K562 (cell line): ENCODE data around the gene SEC24A. TPM values are rescaled to one million over a fixed set of nuclear protein-coding genes. Genes with fewer than 3 reads are reported as not detected.
A peak's percentile ranks its signal among the peaks of the same experiment; 100 is the strongest.

Source experiments
- ATAC-seq: fragments of 200-7000 bp; cut with Tn5 transposase; 3 replicates; pipeline ENCODE4 v1.9.1; 2020; ENCODE audit warnings: moderate library complexity
- BruUV-seq: library from RNA; stranded (reverse); fragments of 400-500 nt; replicated peaks from 2 replicates; lab custom pipeline; 2021; lab: Mats Ljungman, UMichigan
- CTCF ChIA-PET: fragments of 300-600 bp; formaldehyde crosslinking; extraction: SDS; loops from one replicate; lab custom pipeline; 2021; ENCODE audit warnings: low intra/inter-chr PET ratio; lab: Yijun Ruan, JAX
- POLR2A ChIA-PET: fragments of 300-600, 350-650 bp; sonication (Branson Sonifier 250); formaldehyde crosslinking; extraction: SDS; loops from one replicate; lab custom pipeline; 2021; ENCODE audit warnings: antibody characterized with exemption, inconsistent platforms; lab: Yijun Ruan, JAX
- DNase-seq, 4 experiments: peaks; one replicate each; pipeline versions ENCODE4 v3.0.0 to v3.0.0-alpha.2; 2011 to 2018; ENCODE audit warnings: low spot score in 3 of 4, mixed read lengths in 3 of 4; ENCODE audit errors: extremely low read depth in 1 of 4
- FAIRE-seq: peaks from 2 replicates; lab custom pipeline; 2011; peaks lifted over from hg19 to GRCh38; lab: Jason Lieb, UNC
- H2AFZ ChIP-seq: 2 replicates; pipeline ENCODE4 v1.6.0; 2011; ENCODE audit warnings: low read depth, low read length, control low read depth, inconsistent platforms
- H3K27ac ChIP-seq: fragments of 200-600 bp; 3 replicates; pipeline ENCODE4 v1.8.0; 2011; ENCODE audit warnings: low read depth, mild to moderate bottlenecking, control low read depth, inconsistent platforms, low read length, moderate library complexity, mixed read lengths; ENCODE audit errors: extremely low read depth
- H3K27me3 ChIP-seq, 2 experiments: fragments of 300-600 bp in 1 of 2; 2 replicates in 1 of 2; 3 replicates in 1 of 2; pipeline versions ENCODE4 v1.6.0 to v1.8.0; 2011; ENCODE audit warnings: inconsistent platforms in 2 of 2, low read length in 2 of 2, mild to moderate bottlenecking in 1 of 2, mixed read lengths in 1 of 2, moderate library complexity in 1 of 2; ENCODE audit not compliant: control insufficient read depth in 2 of 2, insufficient read depth in 2 of 2
- H3K36me3 ChIP-seq: fragments of 300-600 bp; 3 replicates; pipeline ENCODE4 v1.8.0; 2011; ENCODE audit warnings: mild to moderate bottlenecking, low read length, inconsistent platforms; ENCODE audit not compliant: control insufficient read depth, insufficient read depth
- H3K4me1 ChIP-seq, 2 experiments: fragments of 200-600 bp in 1 of 2; replicated peaks in 1 of 2; 2 replicates in 1 of 2; 3 replicates in 1 of 2; pipeline versions ENCODE4 v1.5.1 to v1.8.0; 2011; ENCODE audit warnings: inconsistent platforms in 2 of 2, low read length in 2 of 2, mild to moderate bottlenecking in 1 of 2, mixed read lengths in 1 of 2, moderate library complexity in 1 of 2; ENCODE audit not compliant: control insufficient read depth in 2 of 2, insufficient read depth in 2 of 2
- H3K4me2 ChIP-seq: 2 replicates; pipeline ENCODE4 v1.6.1; 2011; ENCODE audit warnings: low read length, control low read depth, inconsistent platforms, mixed read lengths; ENCODE audit not compliant: insufficient read depth
- H3K4me3 ChIP-seq: fragments of 200-600 bp; sonication (generic), shearing (Covaris generic); 2 replicates; pipeline ENCODE4 v1.5.1; 2016; ENCODE audit warnings: control low read depth, inconsistent platforms
- H3K79me2 ChIP-seq: fragments of 200-600 bp; 3 replicates; pipeline ENCODE4 v1.8.0; 2011; ENCODE audit warnings: low read length, inconsistent platforms; ENCODE audit not compliant: control insufficient read depth, insufficient read depth
- H3K9ac ChIP-seq, 2 experiments: 2 replicates each; pipeline versions ENCODE4 v1.6.0 to v1.6.1; 2011; ENCODE audit warnings: low read depth in 2 of 2, low read length in 2 of 2, control low read depth in 1 of 2, inconsistent platforms in 1 of 2, mild to moderate bottlenecking in 1 of 2, mixed read lengths in 1 of 2; ENCODE audit not compliant: insufficient read depth in 1 of 2
- H3K9me1 ChIP-seq: one replicate; pipeline ENCODE4 v1.6.0; 2011; ENCODE audit warnings: inconsistent platforms, mild to moderate bottlenecking, low read length, moderate library complexity; ENCODE audit not compliant: control insufficient read depth, insufficient read depth
- H3K9me3 ChIP-seq: replicated peaks from 2 replicates; pipeline ENCODE4 v1.5.1; 2011; ENCODE audit warnings: low read depth, low read length, inconsistent platforms; ENCODE audit not compliant: control insufficient read depth, insufficient read depth
- H4K20me1 ChIP-seq: replicated peaks from 2 replicates; pipeline ENCODE4 v1.6.1; 2011; ENCODE audit warnings: low read length, inconsistent platforms, mixed read lengths; ENCODE audit not compliant: control insufficient read depth, insufficient read depth
- BRD4 ChIP-seq: fragments of 200-600 bp; sonication (generic); IDR thresholded peaks from 2 replicates; pipeline ENCODE4 v1.6.1; 2017; ENCODE audit warnings: inconsistent platforms
- C11orf30 ChIP-seq: fragments of 450-650 bp; IDR thresholded peaks from 2 replicates; pipeline ENCODE4 v1.6.1; 2016; ENCODE audit warnings: low read depth, mild to moderate bottlenecking
- CEBPB ChIP-seq: fragments of 450-650 bp; IDR thresholded peaks from 2 replicates; pipeline ENCODE4 v1.6.1; 2016; ENCODE audit warnings: missing genetic modification characterization, missing compliant biosample characterization
- DPF2 ChIP-seq: fragments of 450-650 bp; IDR thresholded peaks from 2 replicates; pipeline ENCODE4 v1.6.1; 2016
- E2F3 ChIP-seq: fragments of 250-450 bp; sonication (Bioruptor Pico); IDR thresholded peaks from 2 replicates; pipeline ENCODE4 v1.4.0; 2020; ENCODE audit warnings: mild to moderate bottlenecking
- EP300 ChIP-seq: IDR thresholded peaks from 2 replicates; pipeline ENCODE4 v1.6.1; 2012; ENCODE audit warnings: low read length, improper control_type of control experiment
- FOSL1 ChIP-seq: fragments of 200-800 bp; sonication (Bioruptor generic); conservative IDR thresholded peaks from 2 replicates; pipeline ENCODE4 v1.6.1; 2016; ENCODE audit warnings: missing genetic modification characterization, missing compliant biosample characterization
- FUS ChIP-seq: fragments of 200-400 bp; formaldehyde crosslinking; optimal IDR thresholded peaks from 2 replicates; pipeline ENCODE3; 2017; ENCODE audit warnings: low read depth, low read length
- HES1 ChIP-seq: fragments of 450-650 bp; IDR thresholded peaks from 2 replicates; pipeline ENCODE4 v1.6.1; 2016; ENCODE audit warnings: low read depth, mild to moderate bottlenecking, moderate library complexity
- KAT7 ChIP-seq: sonication (generic); formaldehyde crosslinking; IDR thresholded peaks from 2 replicates; pipeline ENCODE4 v1.8.0; 2022; ENCODE audit warnings: missing genetic modification reagents, mild to moderate bottlenecking, borderline replicate concordance
- MAFF ChIP-seq: IDR thresholded peaks from 2 replicates; pipeline ENCODE4 v1.6.1; 2012; ENCODE audit warnings: low read length, improper control_type of control experiment
- MAFG ChIP-seq: fragments of 450-650 bp; conservative IDR thresholded peaks from 2 replicates; pipeline ENCODE4 v1.6.1; 2016; ENCODE audit warnings: missing genetic modification characterization, missing compliant biosample characterization
- NFIX ChIP-seq: fragments of 250-450 bp; sonication (Bioruptor Pico); IDR thresholded peaks from 2 replicates; pipeline ENCODE4 v1.4.0; 2020; ENCODE audit warnings: low read depth, mild to moderate bottlenecking, moderate library complexity
- RHOXF2B ChIP-seq: fragments of 250-450 bp; sonication (Bioruptor Pico); conservative IDR thresholded peaks from 2 replicates; pipeline ENCODE4 v1.5.1; 2021
- SMARCB1 ChIP-seq: IDR thresholded peaks from 2 replicates; pipeline ENCODE4 v1.6.1; 2011; ENCODE audit warnings: improper control_type of control experiment, low read depth; ENCODE audit not compliant: insufficient read length
- ZBTB43 ChIP-seq: sonication (generic); formaldehyde crosslinking; IDR thresholded peaks from 2 replicates; pipeline ENCODE4 v1.8.0; 2023; ENCODE audit warnings: mild to moderate bottlenecking, missing genetic modification reagents
- ZEB2 ChIP-seq: fragments of 450-650 bp; IDR thresholded peaks from 2 replicates; pipeline ENCODE4 v1.6.1; 2016
- ZNF23 ChIP-seq: fragments of 250-450 bp; sonication (Bioruptor Pico); IDR thresholded peaks from 2 replicates; pipeline ENCODE4 v1.4.0; 2020; ENCODE audit warnings: mild to moderate bottlenecking
- ZNF280A ChIP-seq: fragments of 450-650 bp; IDR thresholded peaks from 2 replicates; pipeline ENCODE4 v1.6.1; 2018; ENCODE audit warnings: mild to moderate bottlenecking, low read depth; ENCODE audit not compliant: partially characterized antibody
- ZNF766 ChIP-seq: fragments of 200-800 bp; sonication (Bioruptor generic); conservative IDR thresholded peaks from 2 replicates; pipeline ENCODE4 v1.6.1; 2016; ENCODE audit warnings: missing genetic modification characterization, missing compliant biosample characterization
- WGBS: fragments of 100-300 bp; shearing (Covaris generic); methylation state at CpG from one replicate; pipeline ENCODE4 v1.1.6; 2016; ENCODE audit warnings: low coverage, mixed read lengths; ENCODE audit not compliant: insufficient coverage; ENCODE audit errors: missing lambda C conversion rate; 5-methylcytosine and 5-hydroxymethylcytosine counted together
- in situ Hi-C: fragments of 300-500 bp; cut with MboI; formaldehyde crosslinking; loops from 4 replicates; pipeline ENCODE4 v1.15.0; 2018; ENCODE audit warnings: inconsistent platforms, mixed read lengths
- intact Hi-C: fragments of 100-400 bp; cut with micrococcal nuclease; formaldehyde crosslinking; loops from 2 replicates; pipeline ENCODE4 v1.14.2; 2022
- polyA plus RNA-seq, 8 experiments: library from polyadenylated mRNA; depleted of rRNA in 4 of 8; stranded (reverse) in 5 of 8; unstranded in 3 of 8; fragments of >200 nt; fragmentation: Nextera tagmentation in 2 of 8; fragmentation: Illumina TruSeq in 1 of 8; extraction: Ambion mirVana in 2 of 8; extraction: Trizol in 1 of 8; gene quantifications; 2 replicates each; pipeline versions ENCODE4 v1.2.1 to v1.2.3, GENCODE V29; 2011 to 2014; ENCODE audit warnings: inconsistent platforms in 1 of 8, missing spikeins in 1 of 8
- total RNA-seq, 7 experiments: library from RNA; depleted of rRNA in 6 of 7; stranded (reverse); fragments of >200 nt in 6 of 7; fragmentation: Illumina TruSeq in 2 of 7; extraction: Trizol in 2 of 7; gene quantifications; 2 replicates each; pipeline versions ENCODE4 v1.2.1 to v1.2.3, GENCODE V29; 2011 to 2021; ENCODE audit warnings: low replicate concordance in 1 of 7

The SEC24A gene
- total and polyA plus RNA-seq, 9 of the 15 experiments (the other 6 are each of a cell fraction or from before 2014, with no cell fraction given) = 7.9 to 36.5 (median 17.5) TPM

GRCh38 chr5:134647750-134648424 lies 698 bp upstream of the SEC24A start:
- TSS peak; percentile 91 for BruUV-seq
- Histone ChIP-seq H3K27ac (peak overlapping the region; percentile 97), H3K4me2 (peak overlapping the region; percentile 97), H3K9ac (peak overlapping the region; percentile 98 to 100), H3K9me3 (no peaks in the 10 kb centered on the region), H3K9me1 (no peaks in the 10 kb centered on the region), H3K79me2 (peaks cover 57% of the 10 kb centered on the region), H4K20me1 (no peaks in the 10 kb centered on the region), H3K36me3 (no peaks in the 10 kb centered on the region), H3K4me1 (peaks cover 0 to 15% of the 10 kb centered on the region in 2 experiments; a peak in 1 of 5 replicates), H2AFZ (peak overlapping the region; percentile 94), H3K4me3 (peak overlapping the region; percentile 95), H3K27me3 (no peaks in the 10 kb centered on the region)
- ChIA-PET POLR2A (interaction anchor here (0.8 to 2.3 kb wide), 9 partner anchors 9 to 337 kb away, joined by 3 to 7 read pairs (median 4); partner anchors contain the start of gene CAMLG), CTCF (no interaction called here)
- in situ Hi-C loops = loop anchor here (10.0 kb wide), 1 partner anchor 1733 kb away; no protein-coding TSS in a partner anchor
- WGBS = 1% methylated on average over 15 of the region's 15 CpGs
- DNase-seq (peak in 2 of 4 experiments; percentile 18 to 24), ATAC-seq (no peak; the same call in 2 of the 3 replicates), FAIRE-seq (no peak)
- intact Hi-C loops = loop anchor here (1.0 to 2.0 kb wide), 2 partner anchors 16 to 471 kb away; partner anchors contain the start of genes SAR1B and SKP1
- TF ChIP-seq MAFF (0 out of 2 replicates have a peak, but pooled peaks have one; percentile 12), ZBTB43 (no peak), BRD4 (peak; percentile 73; the same call in 1 of the 2 replicates), EP300 (peak; percentile 49), ZEB2 (peak; percentile 53), ZNF280A (no peak), SMARCB1 (peak; percentile 62), C11orf30 (peak; percentile 66), KAT7 (CRISPR knock-in tag) (peak; percentile 47; the same call in 1 of the 2 replicates), FUS (peak; percentile 9), HES1 (0 out of 2 replicates have a peak, but pooled peaks have one; percentile 15), CEBPB (tag) (peak; percentile 77), ZNF23 (no peak), ZNF766 (0 out of 2 replicates have a peak, but pooled peaks have one; percentile 20), RHOXF2B (no peak), E2F3 (CRISPR knock-in tag) (no peak), DPF2 (peak; percentile 37; the same call in 1 of the 2 replicates), FOSL1 (tag) (peak; percentile 51; the same call in 1 of the 2 replicates), MAFG (tag) (peak; percentile 54), NFIX (CRISPR knock-in tag) (no peak)
